22Rv1 (cell line): ENCODE data around the gene DHX38.

Experiments
- CTCF ChIP-seq: fragments of 450-650 bp; IDR thresholded peaks from 2 replicates; pipeline ENCODE4 v1.5.1; 2017; ENCODE audit warnings: mild to moderate bottlenecking
- ZFX ChIP-seq: fragments of 450-650 bp; IDR thresholded peaks from 2 replicates; pipeline ENCODE4 v1.6.1; 2017; ENCODE audit warnings: antibody characterized with exemption, borderline replicate concordance

GRCh38 chr16:72060405-72060804 lies 33.2 kb upstream of the DHX38 start:
- TF ChIP-seq ZFX, result no peak
- no peak for TF ChIP-seq CTCF
